GM15510 (cell line): ENCODE data around the gene MTMR2.
A peak's percentile ranks its signal among the peaks of the same experiment; 100 is the strongest.

Source experiments
- POLR2A ChIP-seq: IDR thresholded peaks from 3 replicates; pipeline ENCODE4 v1.6.1; 2011; ENCODE audit warnings: borderline replicate concordance; ENCODE audit not compliant: insufficient read length; ENCODE audit errors: extremely low read depth

MTMR2 gene

DNA sequence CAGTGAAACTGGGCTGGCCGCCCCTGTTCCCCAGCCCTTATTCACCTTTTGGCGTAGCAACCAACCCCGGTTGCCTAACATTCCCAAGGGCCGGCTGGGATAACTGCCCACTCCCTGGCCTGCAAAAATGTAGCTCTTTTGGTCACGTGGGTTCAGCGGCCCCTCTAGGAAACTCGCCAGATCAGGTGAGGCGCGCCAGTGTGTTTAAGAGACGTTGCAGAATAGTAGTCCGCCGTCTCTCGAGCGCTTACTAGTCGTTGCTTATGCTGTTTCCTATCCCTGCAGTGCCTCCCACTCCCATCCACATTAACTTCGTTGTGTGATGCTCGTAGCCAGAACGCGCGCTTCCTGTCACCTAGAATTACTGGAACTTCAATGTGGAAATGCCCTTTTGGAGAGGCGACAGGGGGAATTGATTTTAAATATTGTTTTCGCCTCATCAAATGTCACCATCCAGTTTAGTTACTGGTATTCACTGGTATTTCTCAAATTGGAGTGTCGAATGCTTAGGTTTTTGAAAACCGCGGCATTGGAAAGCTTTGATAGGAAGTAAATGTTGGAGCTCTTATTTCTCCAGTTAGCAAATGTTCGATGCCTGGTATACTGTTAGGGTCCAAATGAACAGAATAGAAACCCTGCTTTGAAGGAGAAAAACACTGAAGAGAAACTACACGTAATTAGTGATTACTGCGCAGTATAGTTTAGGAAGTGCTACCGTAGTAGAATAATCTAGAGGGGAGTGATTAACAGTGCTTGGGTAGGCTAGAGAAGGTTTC is 132.8 kb downstream of the MTMR2 start:
- TF ChIP-seq POLR2A, result peak; percentile 19

- peak; percentile 55 for TF ChIP-seq POLR2A
Observed at GRCh38 chr11:95790123-95790932, 133.6 kb downstream of the MTMR2 start, which contains the start of gene CEP57. Gene CEP57 (plus strand): TSS chr11:95790498. CDS start chr11:95790699, 201 bp downstream.

GRCh38 chr11:95789506-95790122 is 134.3 kb downstream of the MTMR2 start, which contains the start of gene FAM76B:
Gene FAM76B (minus strand): TSS chr11:95789782. CDS start chr11:95789478, 304 bp downstream.
- peak; percentile 80 for TF ChIP-seq POLR2A

- TF ChIP-seq POLR2A, result no peak
Observed at GRCh38 chr11:95788921-95789505, 134.9 kb downstream of the MTMR2 start.
